OCI-LY7 (cell line): Measurements from ENCODE around the gene DDX19B. TPM values are rescaled to one million over a fixed set of nuclear protein-coding genes. Genes with fewer than 3 reads are reported as not detected.

Experiments
- BruUV-seq: library from RNA; stranded (reverse); fragments of 400-500 nt; replicated peaks from 2 replicates; lab custom pipeline; 2021; lab: Mats Ljungman, UMichigan
- CTCF ChIA-PET: fragments of 300-600 bp; sonication (Branson Sonifier 250); formaldehyde crosslinking; loops from one replicate; lab custom pipeline; 2022; ENCODE audit warnings: antibody characterized with exemption; ENCODE audit not compliant: unreplicated experiment; lab: Charles Lee
- POLR2A ChIA-PET: fragments of 300-600 bp; sonication (Branson Sonifier 250); formaldehyde crosslinking; loops from one replicate; lab custom pipeline; 2022; ENCODE audit warnings: antibody characterized with exemption; lab: Charles Lee
- DNase-seq: peaks from one replicate; pipeline ENCODE4 v3.0.0-alpha.2; 2015; ENCODE audit warnings: low spot score
- H2AFZ ChIP-seq: fragments of 200-600 bp; sonication (generic), shearing (Covaris generic); 2 replicates; pipeline ENCODE4 v1.6.1; 2014; ENCODE audit warnings: mild to moderate bottlenecking, antibody characterized with exemption, low read length, moderate library complexity
- H3K27ac ChIP-seq: fragments of 200-600 bp; sonication (generic); 2 replicates; pipeline ENCODE4 v1.5.1; 2014; ENCODE audit warnings: mixed run types, low read depth, mild to moderate bottlenecking, moderate library complexity, low read length, inconsistent platforms; ENCODE audit not compliant: poor library complexity, severe bottlenecking
- H3K36me3 ChIP-seq: fragments of 200-600 bp; sonication (generic); 2 replicates; pipeline ENCODE4 v1.6.1; 2014; ENCODE audit warnings: mild to moderate bottlenecking, antibody characterized with exemption, low read length, moderate library complexity, mixed read lengths; ENCODE audit not compliant: insufficient read depth
- H3K4me1 ChIP-seq: fragments of 200-600 bp; sonication (generic); 2 replicates; pipeline ENCODE4 v1.5.1; 2014; ENCODE audit warnings: mild to moderate bottlenecking, low read length; ENCODE audit not compliant: insufficient read depth, poor library complexity, severe bottlenecking
- H3K4me2 ChIP-seq: fragments of 200-600 bp; sonication (generic); 2 replicates; pipeline ENCODE4 v1.6.1; 2014; ENCODE audit warnings: mild to moderate bottlenecking, low read length
- H3K4me3 ChIP-seq: fragments of 200-600 bp; sonication (generic); 2 replicates; pipeline ENCODE4 v1.5.1; 2014; ENCODE audit warnings: mild to moderate bottlenecking, low read depth, low read length; ENCODE audit not compliant: poor library complexity, severe bottlenecking
- H3K79me2 ChIP-seq: fragments of 200-600 bp; sonication (generic); 2 replicates; pipeline ENCODE4 v1.6.1; 2016; ENCODE audit warnings: low read depth, mild to moderate bottlenecking, low read length, moderate library complexity, mixed read lengths; ENCODE audit not compliant: insufficient read depth
- H3K9me2 ChIP-seq: fragments of 200-600 bp; sonication (generic); 2 replicates; pipeline ENCODE4 v1.6.1; 2016; ENCODE audit warnings: mild to moderate bottlenecking, low read length, mixed read lengths; ENCODE audit not compliant: insufficient read depth
- H3K9me3 ChIP-seq: fragments of 200-600 bp; sonication (generic); 2 replicates; pipeline ENCODE4 v1.6.1; 2014; ENCODE audit warnings: mild to moderate bottlenecking, mixed run types, low read length, mixed read lengths
- H4K20me1 ChIP-seq: fragments of 200-600 bp; sonication (generic); 2 replicates; pipeline ENCODE4 v1.6.1; 2014; ENCODE audit warnings: mild to moderate bottlenecking, antibody characterized with exemption, low read length, moderate library complexity, mixed read lengths; ENCODE audit not compliant: insufficient read depth
- CTCF ChIP-seq: fragments of 200-600 bp; sonication (generic); conservative IDR thresholded peaks from 2 replicates; pipeline ENCODE4 v1.5.1; 2014; ENCODE audit warnings: mild to moderate bottlenecking, antibody characterized with exemption, low read length, moderate library complexity, mixed read lengths
- EZH2phosphoT487 ChIP-seq: fragments of 200-600 bp; sonication (generic); IDR thresholded peaks from 2 replicates; pipeline ENCODE4 v1.6.1; 2018; ENCODE audit warnings: low read depth, borderline replicate concordance, mild to moderate bottlenecking, mixed run types, antibody characterized with exemption, low read length, moderate library complexity, mixed read lengths
- intact Hi-C: fragments of 100-400 bp; cut with micrococcal nuclease; formaldehyde crosslinking; loops from one replicate; pipeline ENCODE4 v1.10.0; 2022; ENCODE audit not compliant: unreplicated experiment
- total RNA-seq, 2 experiments: library from RNA; depleted of rRNA in 1 of 2; stranded (reverse); fragments of >200 nt in 1 of 2; shearing (Covaris generic) in 1 of 2; gene quantifications; 2 replicates each; pipeline ENCODE4 v1.2.3, GENCODE V29; 2014 to 2022

DDX19B gene
- total RNA-seq, 2 experiments from 2014 or later = 18.7 to 22.8 TPM

GRCh38 chr16:70375636-70376611 is 76.9 kb downstream of the DDX19B start:
- Histone ChIP-seq H3K9me3 (no peaks in the 10 kb centered on the region), H3K79me2 (peaks cover 26% of the 10 kb centered on the region; the same call in 1 of the 2 replicates), H3K4me2 (no peak overlapping the region), H3K27ac (no peak overlapping the region), H3K4me3 (no peak overlapping the region), H3K4me1 (peaks cover 11% of the 10 kb centered on the region), H4K20me1 (peaks cover 7% of the 10 kb centered on the region; the same call in 1 of the 2 replicates), H3K9me2 (no peaks in the 10 kb centered on the region), H3K36me3 (peaks cover 71% of the 10 kb centered on the region), H2AFZ (no peak overlapping the region)
- ChIA-PET POLR2A (no interaction called here), CTCF (no interaction called here)
- intact Hi-C loops = no loop called here
- no TSS peak for BruUV-seq
- DNase-seq = no peak
- TF ChIP-seq CTCF (no peak), EZH2phosphoT487 (no peak)

- intact Hi-C loops = no loop called here
- CTCF ChIA-PET = no interaction called here
- no peak overlapping the region for H3K27ac ChIP-seq
These were observed 78.8 kb downstream of the DDX19B start for GRCh38 chr16:70377782-70378181.

More at GRCh38 chr16:70377782-70378181, 78.8 kb downstream of the DDX19B start:
- DNase-seq = no peak
- Histone ChIP-seq H2AFZ (no peak overlapping the region), H3K4me2 (no peak overlapping the region), H3K9me2 (no peaks in the 10 kb centered on the region), H3K79me2 (peaks cover 26% of the 10 kb centered on the region; the same call in 1 of the 2 replicates), H3K4me1 (peaks cover 17% of the 10 kb centered on the region), H3K36me3 (peaks cover 60% of the 10 kb centered on the region), H4K20me1 (peaks cover 7% of the 10 kb centered on the region; the same call in 1 of the 2 replicates), H3K9me3 (no peaks in the 10 kb centered on the region), H3K4me3 (no peak overlapping the region)
- POLR2A ChIA-PET = interaction anchor here (1.0 kb wide), 1 partner anchor 76 kb away, joined by 3 read pairs; no protein-coding TSS in a partner anchor
- TF ChIP-seq CTCF = no peak
- no peak for TF ChIP-seq EZH2phosphoT487
- no TSS peak for BruUV-seq
